Neuronal stem cell (in vitro differentiated cells): Measurements from ENCODE around the gene SPANXC. TPM values are rescaled to one million over a fixed set of nuclear protein-coding genes. Genes with fewer than 3 reads are reported as not detected.
"Not testable (repeated sequence)": the region's sequence is repeated elsewhere in the genome, so short reads cannot be mapped to it uniquely, and the experiment has no call there.

Source experiments
- DNase-seq: peaks from one replicate; pipeline ENCODE4 v3.0.0-alpha.2; 2013; ENCODE audit warnings: low spot score
- H2AFZ ChIP-seq: one replicate; pipeline ENCODE4 v1.6.1; 2013; ENCODE audit warnings: mild to moderate bottlenecking, low read length, inconsistent platforms
- H2AK5ac ChIP-seq: 2 replicates; pipeline ENCODE4 v1.6.1; 2013; ENCODE audit warnings: low read depth, mild to moderate bottlenecking, inconsistent platforms, low read length, moderate library complexity, mixed read lengths
- H2BK120ac ChIP-seq: 2 replicates; pipeline ENCODE4 v1.6.1; 2013; ENCODE audit warnings: low read depth, mild to moderate bottlenecking, inconsistent platforms, low read length, moderate library complexity, mixed read lengths
- H2BK12ac ChIP-seq: one replicate; pipeline ENCODE4 v1.6.1; 2013; ENCODE audit warnings: low read length, inconsistent platforms
- H2BK15ac ChIP-seq: 2 replicates; pipeline ENCODE4 v1.6.1; 2013; ENCODE audit warnings: mild to moderate bottlenecking, low read length, inconsistent platforms, mixed read lengths
- H2BK5ac ChIP-seq: one replicate; pipeline ENCODE4 v1.6.1; 2013; ENCODE audit warnings: inconsistent platforms, mild to moderate bottlenecking, low read length, moderate library complexity
- H3K14ac ChIP-seq: one replicate; pipeline ENCODE4 v1.6.1; 2013; ENCODE audit warnings: low read length, inconsistent platforms
- H3K18ac ChIP-seq: 2 replicates; pipeline ENCODE4 v1.6.1; 2013; ENCODE audit warnings: low read length, inconsistent platforms
- H3K23ac ChIP-seq: 2 replicates; pipeline ENCODE4 v1.6.1; 2013; ENCODE audit warnings: low read depth, mild to moderate bottlenecking, mixed read lengths, low read length, inconsistent platforms; ENCODE audit not compliant: poor library complexity
- H3K27ac ChIP-seq: replicated peaks from 3 replicates; pipeline ENCODE4 v1.5.1; 2013; ENCODE audit warnings: low read length, inconsistent platforms
- H3K27me3 ChIP-seq, 3 experiments: 2 replicates each; pipeline ENCODE4 v1.6.1; 2013; ENCODE audit warnings: low read length in 3 of 3, mild to moderate bottlenecking in 2 of 3, inconsistent platforms in 1 of 3, low read depth in 1 of 3, mixed read lengths in 1 of 3, moderate library complexity in 1 of 3; ENCODE audit not compliant: control insufficient read depth in 3 of 3, insufficient read depth in 3 of 3
- H3K36me3 ChIP-seq, 2 donors: replicated peaks in 1 of 2; 2 replicates each; pipeline ENCODE4 v1.6.1; 2013; ENCODE audit warnings: low read length in 2 of 2; ENCODE audit not compliant: control insufficient read depth in 2 of 2, insufficient read depth in 2 of 2
- H3K4ac ChIP-seq: 2 replicates; pipeline ENCODE4 v1.6.1; 2013; ENCODE audit warnings: inconsistent platforms, mild to moderate bottlenecking, low read length, moderate library complexity
- H3K4me1 ChIP-seq, 2 donors: 1 replicate in 1 of 2; 2 replicates in 1 of 2; pipeline ENCODE4 v1.6.1; 2013; ENCODE audit warnings: low read length in 2 of 2, low read depth in 1 of 2; ENCODE audit not compliant: control insufficient read depth in 2 of 2, insufficient read depth in 1 of 2
- H3K4me2 ChIP-seq: one replicate; pipeline ENCODE4 v1.6.1; 2013; ENCODE audit warnings: mild to moderate bottlenecking, low read length, inconsistent platforms; ENCODE audit not compliant: insufficient read depth, poor library complexity, severe bottlenecking
- H3K4me3 ChIP-seq, 2 donors: 2 replicates each; pipeline ENCODE4 v1.5.1; 2013; ENCODE audit warnings: low read length in 2 of 2, mild to moderate bottlenecking in 2 of 2, inconsistent platforms in 1 of 2, moderate library complexity in 1 of 2
- H3K79me1 ChIP-seq: one replicate; pipeline ENCODE4 v1.6.1; 2013; ENCODE audit warnings: low read depth, mild to moderate bottlenecking, inconsistent platforms, low read length, moderate library complexity
- H3K9ac ChIP-seq: one replicate; pipeline ENCODE4 v1.6.1; 2013; ENCODE audit warnings: mild to moderate bottlenecking, low read depth, low read length, inconsistent platforms; ENCODE audit not compliant: poor library complexity
- H3K9me3 ChIP-seq, 2 donors: replicated peaks in 1 of 2; 2 replicates each; pipeline versions ENCODE3 to v1.6.1; 2013; ENCODE audit warnings: low read length in 2 of 2, mild to moderate bottlenecking in 2 of 2, inconsistent platforms in 1 of 2, low read depth in 1 of 2, mixed read lengths in 1 of 2, moderate library complexity in 1 of 2; ENCODE audit not compliant: control insufficient read depth in 2 of 2, insufficient read depth in 1 of 2
- H4K8ac ChIP-seq: one replicate; pipeline ENCODE4 v1.6.1; 2013; ENCODE audit warnings: low read depth, mild to moderate bottlenecking, inconsistent platforms, low read length, moderate library complexity
- H4K91ac ChIP-seq: one replicate; pipeline ENCODE4 v1.6.1; 2013; ENCODE audit warnings: low read length, low read depth, mild to moderate bottlenecking, inconsistent platforms; ENCODE audit not compliant: poor library complexity
- WGBS, 2 donors: extraction: QIAGEN DNeasy Blood & Tissue Kit; methylation state at CpG; one replicate each; pipeline ENCODE4 v1.1.7; 2013; ENCODE audit warnings: missing lambda C conversion rate in 2 of 2, mixed read lengths in 1 of 2; ENCODE audit not compliant: insufficient read length in 2 of 2, insufficient replicate concordance in 1 of 2; ENCODE audit errors: extremely low coverage in 2 of 2; 5-methylcytosine and 5-hydroxymethylcytosine counted together
- polyA plus RNA-seq, 2 experiments: library from polyadenylated mRNA; stranded (reverse); fragments of 200-250 nt; gene quantifications; one replicate each; pipeline ENCODE4 v1.2.3, GENCODE V29; 2013

SPANXC gene
- not detected for polyA plus RNA-seq (2013, experiment 1 of 2)
- not detected for polyA plus RNA-seq (2013, experiment 2 of 2)

- not testable (repeated sequence) for H3K23ac ChIP-seq, H3K4me3 ChIP-seq, H4K91ac ChIP-seq, H2BK15ac ChIP-seq, H3K9me3 ChIP-seq, H2BK120ac ChIP-seq, H3K4me1 ChIP-seq, H3K79me1 ChIP-seq, H2AK5ac ChIP-seq, H3K27me3 ChIP-seq, H3K14ac ChIP-seq, H4K8ac ChIP-seq, H3K27ac ChIP-seq, H3K18ac ChIP-seq, H3K4ac ChIP-seq, H2BK12ac ChIP-seq, H2AFZ ChIP-seq, DNase-seq, H3K36me3 ChIP-seq, H3K4me2 ChIP-seq, H2BK5ac ChIP-seq, H3K9ac ChIP-seq
- no CpG with 5 or more reads among the region's 12 CpGs for WGBS, 2 donors
Measured at GRCh38 chrX:141242417-141242816, at the start of gene SPANXC. TSS of gene SPANXC (minus strand) at chrX:141242517. CDS start at chrX:141242457, 60 bp downstream.

- Histone ChIP-seq H2BK120ac (no peak overlapping the region), H3K9me3 (no peaks in the 10 kb centered on the region), H3K4me2 (no peak overlapping the region), H3K27ac (no peak overlapping the region), H3K4ac (no peak overlapping the region), H3K4me1 (no peaks in the 10 kb centered on the region), H3K36me3 (no peaks in the 10 kb centered on the region), H2BK15ac (no peak overlapping the region), H3K18ac (no peak overlapping the region), H2BK12ac (no peak overlapping the region), H3K27me3 (peaks cover 0 to 2% (median 0%) of the 10 kb centered on the region in 3 experiments), H3K4me3 (no peak overlapping the region), H2AK5ac (no peak overlapping the region), H3K79me1 (no peaks in the 10 kb centered on the region), H3K14ac (no peak overlapping the region), H4K8ac (no peak overlapping the region), H4K91ac (no peak overlapping the region), H2AFZ (no peak overlapping the region), H2BK5ac (no peak overlapping the region), H3K9ac (no peak overlapping the region), H3K23ac (no peak overlapping the region)
- no peak for DNase-seq
- WGBS, 2 donors: no CpG with 5 or more reads among the region's 2 CpGs
Measured at GRCh38 chrX:141279476-141279875, 37.2 kb upstream of the SPANXC start.

- peak; percentile 0 for DNase-seq
- no CpG with 5 or more reads among the region's 3 CpGs for whole genome bisulfite sequencing, 2 donors
Measured at GRCh38 chrX:141278306-141278705, 36.0 kb upstream of the SPANXC start.

GRCh38 chrX:141258080-141258479, 15.8 kb upstream of the SPANXC start:
- H3K23ac ChIP-seq: no peak overlapping the region
- no peak overlapping the region for H3K9ac ChIP-seq
- H2BK5ac ChIP-seq: no peak overlapping the region
- no peak overlapping the region for H4K8ac ChIP-seq
- H3K4me1 ChIP-seq: no peaks in the 10 kb centered on the region
- no peaks in the 10 kb centered on the region for H3K79me1 ChIP-seq
- no peak overlapping the region for H2BK120ac ChIP-seq
- H3K14ac ChIP-seq: no peak overlapping the region
- no peak overlapping the region for H2AFZ ChIP-seq
- H3K18ac ChIP-seq: no peak overlapping the region
- no peaks in the 10 kb centered on the region for H3K36me3 ChIP-seq
- no peak overlapping the region for H3K27ac ChIP-seq
- no peak overlapping the region for H3K4ac ChIP-seq
- no peaks in the 10 kb centered on the region for H3K27me3 ChIP-seq
- no peak overlapping the region for H2BK15ac ChIP-seq
- WGBS, 2 donors: no CpG with 5 or more reads among the region's 1 CpG
- no peak overlapping the region for H4K91ac ChIP-seq
- H3K9me3 ChIP-seq: no peaks in the 10 kb centered on the region
- H2AK5ac ChIP-seq: no peak overlapping the region
- H3K4me3 ChIP-seq: no peak overlapping the region
- no peak overlapping the region for H2BK12ac ChIP-seq
- no peak overlapping the region for H3K4me2 ChIP-seq
- no peak for DNase-seq

More at GRCh38 chrX:141278306-141278705, 36.0 kb upstream of the SPANXC start:
- Histone ChIP-seq H3K9ac (no peak overlapping the region), H3K4me1 (no peaks in the 10 kb centered on the region), H2AK5ac (no peak overlapping the region), H3K23ac (no peak overlapping the region), H3K27me3 (peaks cover 0 to 2% (median 0%) of the 10 kb centered on the region in 3 experiments), H4K8ac (no peak overlapping the region), H3K27ac (no peak overlapping the region), H3K14ac (no peak overlapping the region), H3K79me1 (no peaks in the 10 kb centered on the region), H3K4me3 (no peak overlapping the region), H4K91ac (no peak overlapping the region), H3K36me3 (no peaks in the 10 kb centered on the region), H3K4ac (no peak overlapping the region), H2AFZ (no peak overlapping the region), H3K9me3 (no peaks in the 10 kb centered on the region), H3K18ac (no peak overlapping the region), H2BK15ac (no peak overlapping the region), H2BK120ac (no peak overlapping the region), H2BK12ac (no peak overlapping the region), H3K4me2 (no peak overlapping the region), H2BK5ac (no peak overlapping the region)
